KG1 (cell line): ENCODE results near the gene CDH13.

Experiments used
- DNase-seq: peaks from one replicate; lab custom pipeline; 2025; lab: John Stamatoyannopoulos, UW

CDH13 gene

DNA sequence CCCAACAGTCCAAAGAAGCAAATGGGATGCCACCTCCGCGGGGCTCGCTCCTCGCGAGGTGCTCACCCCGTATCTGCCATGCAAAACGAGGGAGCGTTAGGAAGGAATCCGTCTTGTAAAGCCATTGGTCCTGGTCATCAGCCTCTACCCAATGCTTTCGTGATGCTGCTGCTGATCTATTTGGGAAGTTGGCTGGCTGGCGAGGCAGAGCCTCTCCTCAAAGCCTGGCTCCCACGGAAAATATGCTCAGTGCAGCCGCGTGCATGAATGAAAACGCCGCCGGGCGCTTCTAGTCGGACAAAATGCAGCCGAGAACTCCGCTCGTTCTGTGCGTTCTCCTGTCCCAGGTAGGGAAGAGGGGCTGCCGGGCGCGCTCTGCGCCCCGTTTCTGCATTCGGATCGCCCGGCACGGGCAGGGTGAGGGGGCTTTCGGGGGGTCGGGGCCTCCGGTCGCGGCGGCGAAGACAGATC lies at the start of gene CDH13:
TSS of gene CDH13 (plus strand) at position 179 of the 471 bp plus-strand sequence.
- DNase-seq, result no peak

DNA sequence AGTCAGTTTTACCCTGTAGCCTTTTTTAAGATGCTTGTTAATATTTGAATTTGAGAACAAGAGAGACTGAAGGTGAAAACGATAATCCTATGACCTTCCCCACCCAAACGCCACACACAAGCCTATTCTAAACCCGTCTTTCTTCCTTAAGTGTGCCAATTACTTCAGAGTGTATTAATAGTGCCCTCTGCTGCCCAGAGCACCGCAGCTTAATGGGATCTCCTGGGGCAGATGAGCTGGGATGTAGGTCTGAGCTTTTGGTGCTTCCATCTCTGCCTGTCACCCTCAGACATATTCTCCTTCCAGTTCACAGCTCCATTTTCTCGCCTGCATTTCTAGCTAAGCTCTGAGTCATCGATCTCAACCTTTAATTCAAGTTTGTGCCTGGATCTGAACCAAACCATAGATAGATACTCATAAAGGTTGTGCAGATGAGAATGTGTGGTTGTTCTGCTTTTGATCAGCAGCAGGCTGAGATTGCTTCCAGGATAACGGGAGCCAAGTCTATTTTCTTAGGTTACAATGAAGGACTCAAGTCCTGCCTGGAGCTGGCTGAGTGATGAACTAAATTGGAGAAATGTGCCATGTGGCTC lies 46.4 kb upstream of the CDH13 start:
- no peak for DNase-seq

GRCh38 chr16:82582975-82583374 lies 43.8 kb upstream of the CDH13 start:
- no peak for DNase-seq

DNA sequence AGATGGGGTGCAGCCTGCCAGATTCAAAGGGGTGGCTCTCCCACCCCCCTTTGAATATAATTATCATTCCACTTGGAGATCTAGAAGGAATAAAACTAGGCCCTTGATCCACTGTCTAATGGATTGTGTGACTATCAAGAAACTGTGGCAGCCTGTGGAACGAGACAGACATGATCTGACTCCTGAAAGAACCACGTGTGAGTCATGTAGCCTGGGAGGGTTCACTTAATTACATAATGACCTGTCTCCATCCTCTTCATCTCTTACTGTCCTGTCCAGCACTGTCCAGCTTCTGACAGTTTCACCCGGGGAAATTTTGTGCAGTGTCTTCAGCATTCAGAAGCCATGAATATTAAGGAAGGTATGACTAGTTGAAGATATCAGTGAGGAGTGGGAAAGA lies 43.3 kb upstream of the CDH13 start:
- DNase-seq, result no peak

GRCh38 chr16:82584553-82585152 lies 42.1 kb upstream of the CDH13 start:
- DNase-seq, result no peak

DNA sequence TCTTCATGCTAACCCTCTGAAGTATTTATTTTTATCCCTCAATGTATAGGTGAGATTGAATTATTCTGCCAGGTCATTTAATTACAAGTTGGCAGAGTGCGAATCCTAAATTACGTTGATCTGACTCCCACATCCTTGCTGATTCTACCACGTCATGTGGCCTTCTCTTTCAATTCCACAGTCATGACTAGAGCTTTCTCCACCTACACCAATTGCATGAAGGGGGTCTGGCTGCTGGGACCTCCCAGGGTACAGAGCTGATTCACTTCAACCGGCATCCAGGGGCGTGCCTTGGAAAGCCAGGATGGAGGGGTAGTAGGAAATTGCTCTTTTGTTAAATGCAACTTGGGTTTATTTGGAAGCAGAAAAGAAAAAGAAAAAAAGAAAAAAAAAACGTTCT lies 41.1 kb upstream of the CDH13 start:
- no peak for DNase-seq

- no peak for DNase-seq
Measured at GRCh38 chr16:82586130-82586529, 40.6 kb upstream of the CDH13 start.

- no peak for DNase-seq
Measured at GRCh38 chr16:82587289-82587688, 39.5 kb upstream of the CDH13 start.

- no peak for DNase-seq
Measured at GRCh38 chr16:82589407-82589806, 37.4 kb upstream of the CDH13 start.

- DNase-seq, result no peak
Measured at GRCh38 chr16:82594114-82594513, 32.7 kb upstream of the CDH13 start.

- DNase-seq, result no peak
Measured at GRCh38 chr16:82598771-82599170, 28.0 kb upstream of the CDH13 start.

DNA sequence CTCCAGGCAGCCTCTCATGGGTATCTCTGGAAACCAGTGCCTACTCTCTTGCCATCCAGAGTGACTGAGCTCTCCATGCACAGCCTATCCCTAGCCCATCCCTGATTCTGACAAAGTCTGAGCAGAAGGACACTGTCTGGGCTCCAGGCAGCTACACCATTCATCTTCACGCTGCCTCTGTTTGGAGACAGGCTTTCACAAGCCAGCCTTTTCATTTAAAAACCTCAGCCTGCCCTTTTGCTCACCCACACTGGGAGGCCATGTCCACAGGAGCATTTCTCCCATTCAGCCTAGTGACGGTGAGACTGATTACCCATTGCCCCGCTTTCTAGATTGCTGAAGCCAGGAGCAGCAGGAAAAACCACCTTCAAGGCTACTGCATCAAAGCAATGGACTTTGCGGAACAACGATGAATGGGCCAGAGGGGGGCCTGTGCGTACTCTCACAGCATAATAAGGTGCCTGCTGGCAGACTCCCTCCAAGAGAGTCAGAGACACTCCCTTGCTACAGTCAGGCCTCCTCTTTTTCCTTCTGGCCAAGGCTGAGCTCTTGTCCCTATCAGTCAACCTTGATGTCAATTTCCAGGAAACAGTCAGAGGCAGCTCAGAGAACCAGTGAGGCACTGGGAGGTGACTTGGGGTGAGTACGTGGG lies 24.7 kb upstream of the CDH13 start:
- DNase-seq, result no peak

- no peak for DNase-seq
Measured at GRCh38 chr16:82603784-82604411, 22.9 kb upstream of the CDH13 start.

DNA sequence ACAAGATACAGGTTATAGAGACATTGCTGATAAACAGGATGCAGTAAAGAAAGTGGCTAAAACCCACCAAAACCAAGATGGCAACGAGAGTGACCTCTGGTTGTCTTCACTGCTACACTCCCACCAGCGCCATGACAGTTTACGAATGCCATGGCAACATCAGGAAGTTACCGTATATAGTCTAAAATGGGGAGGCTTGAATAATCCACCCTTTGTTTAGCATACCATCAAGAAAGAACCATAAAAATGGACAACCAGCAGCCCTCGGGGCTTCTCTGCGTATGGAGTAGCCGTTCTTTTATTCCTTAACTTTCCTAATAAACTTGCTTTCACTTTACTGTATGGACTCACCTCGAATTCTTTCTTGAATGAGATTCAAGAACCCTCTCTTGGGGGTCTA lies 21.7 kb upstream of the CDH13 start:
- DNase-seq, result no peak

GRCh38 chr16:82605863-82606620 lies 20.7 kb upstream of the CDH13 start:
- no peak for DNase-seq

- no peak for DNase-seq
Measured at GRCh38 chr16:82609140-82609539, 17.6 kb upstream of the CDH13 start.

DNA sequence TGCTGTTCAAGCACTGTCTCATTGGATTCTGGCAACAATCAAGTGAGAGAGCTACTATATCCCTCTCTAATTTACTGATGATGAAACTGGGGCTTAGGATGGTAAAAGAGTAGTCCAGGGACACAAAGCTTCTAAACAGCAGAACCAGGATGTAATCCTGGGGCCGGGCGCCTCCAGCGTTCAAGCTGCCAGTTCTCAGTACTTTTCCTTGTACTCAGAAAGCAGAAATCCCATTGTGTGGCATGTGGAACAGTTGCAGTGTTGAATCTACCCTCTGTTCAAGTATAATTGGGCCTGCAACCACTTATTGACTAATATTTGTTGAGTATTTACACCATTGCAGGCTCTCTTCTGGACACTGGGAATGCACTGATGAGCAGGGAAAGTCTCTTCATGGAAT lies 14.5 kb upstream of the CDH13 start:
- no peak for DNase-seq

GRCh38 chr16:82616356-82616755 lies 10.4 kb upstream of the CDH13 start:
- no peak for DNase-seq

- DNase-seq, result no peak
Measured at GRCh38 chr16:82621781-82622180, 5.0 kb upstream of the CDH13 start.

- DNase-seq, result no peak
Measured at GRCh38 chr16:82623241-82623640, 3.5 kb upstream of the CDH13 start.

DNA sequence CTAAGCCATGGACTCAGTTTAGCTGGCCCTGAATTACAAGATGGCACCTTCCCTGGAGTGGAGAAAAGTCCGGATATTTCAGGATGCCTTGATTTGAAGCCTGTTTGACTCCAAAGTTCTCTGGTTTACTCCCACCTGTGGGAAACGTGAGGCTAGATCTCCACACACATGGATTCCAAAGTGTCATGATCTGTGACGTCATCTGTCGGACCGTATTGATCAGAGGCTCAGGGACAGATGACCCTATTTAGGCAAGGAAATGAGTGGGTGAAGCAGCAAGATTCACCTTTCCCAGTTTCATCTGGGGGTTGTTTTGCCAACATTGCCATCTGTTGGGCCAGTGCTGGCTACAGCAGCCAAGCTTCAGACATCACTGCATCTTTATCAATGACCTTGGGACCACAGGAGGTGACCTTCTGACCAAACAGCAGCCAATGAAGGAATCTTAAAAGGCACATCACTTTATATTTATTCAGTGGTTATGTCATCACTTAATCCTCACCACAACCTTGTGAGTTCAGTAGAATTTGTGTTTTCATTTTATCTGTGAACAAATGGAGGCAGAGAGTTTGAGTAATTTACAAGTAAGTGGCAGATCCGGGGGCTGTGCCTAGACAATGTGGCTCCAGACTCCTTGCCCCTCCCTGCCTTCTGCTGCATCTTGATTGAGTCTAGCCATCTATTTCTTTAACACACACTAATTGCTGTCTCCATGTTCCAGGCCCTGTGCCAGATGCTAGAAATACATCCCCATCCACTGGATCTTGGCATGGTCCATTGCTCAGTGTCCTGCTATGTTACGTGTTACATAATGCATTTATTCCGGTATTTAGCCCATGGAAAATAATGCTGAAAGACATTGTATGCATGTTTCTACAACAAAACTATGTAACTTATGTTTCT lies 1.5 kb upstream of the CDH13 start:
- no peak for DNase-seq
